DOHH2 (cell line): ENCODE data around the gene ACER3.

ENCODE experiments used
- H3F3A ChIP-seq: fragments of 200-600 bp; sonication (generic), shearing (Covaris generic); 2 replicates; pipeline ENCODE4 v1.6.0; 2016; ENCODE audit warnings: antibody characterized with exemption, mild to moderate bottlenecking; ENCODE audit not compliant: control insufficient read depth, insufficient read depth
- H3K27ac ChIP-seq: fragments of 200-600 bp; sonication (generic); 2 replicates; pipeline ENCODE4 v1.5.1; 2014; ENCODE audit warnings: low read depth, mild to moderate bottlenecking, low read length, moderate library complexity
- H3K27me3 ChIP-seq: fragments of 200-600 bp; sonication (generic); 2 replicates; pipeline ENCODE4 v1.6.1; 2014; ENCODE audit warnings: mild to moderate bottlenecking, low read length, mixed read lengths; ENCODE audit not compliant: control insufficient read depth
- H3K36me3 ChIP-seq: fragments of 200-600 bp; sonication (generic); 2 replicates; pipeline ENCODE4 v1.6.1; 2014; ENCODE audit warnings: mild to moderate bottlenecking, low read length, moderate library complexity, mixed read lengths; ENCODE audit not compliant: control insufficient read depth
- H3K4me1 ChIP-seq: fragments of 200-600 bp; sonication (generic); 2 replicates; pipeline ENCODE4 v1.6.1; 2014; ENCODE audit warnings: mild to moderate bottlenecking, low read length, mixed read lengths; ENCODE audit not compliant: control insufficient read depth
- H3K4me2 ChIP-seq: fragments of 200-600 bp; sonication (generic); 2 replicates; pipeline ENCODE4 v1.6.0; 2014; ENCODE audit warnings: mild to moderate bottlenecking, low read length, moderate library complexity
- H3K4me3 ChIP-seq: fragments of 200-600 bp; sonication (generic); 2 replicates; pipeline ENCODE4 v1.5.1; 2014; ENCODE audit warnings: mild to moderate bottlenecking, low read length, mixed read lengths
- H3K79me2 ChIP-seq: fragments of 200-600 bp; sonication (generic); 2 replicates; pipeline ENCODE4 v1.6.1; 2014; ENCODE audit warnings: mild to moderate bottlenecking, low read length, mixed read lengths; ENCODE audit not compliant: control insufficient read depth
- H3K9me2 ChIP-seq: fragments of 200-600 bp; sonication (generic); replicated peaks from 2 replicates; pipeline ENCODE4 v1.6.1; 2014; ENCODE audit warnings: mild to moderate bottlenecking, low read length, mixed read lengths; ENCODE audit not compliant: control insufficient read depth
- H3K9me3 ChIP-seq: fragments of 200-600 bp; sonication (generic); 2 replicates; pipeline ENCODE4 v1.6.1; 2014; ENCODE audit warnings: antibody characterized with exemption, low read length, mixed read lengths; ENCODE audit not compliant: control insufficient read depth, insufficient read depth
- H4K20me1 ChIP-seq: fragments of 200-600 bp; sonication (generic); 2 replicates; pipeline ENCODE4 v1.6.0; 2014; ENCODE audit warnings: low read depth, mild to moderate bottlenecking, antibody characterized with exemption, low read length, moderate library complexity; ENCODE audit not compliant: control insufficient read depth, insufficient read depth
- EZH2phosphoT487 ChIP-seq: fragments of 200-600 bp; sonication (generic); IDR thresholded peaks from 2 replicates; pipeline ENCODE4 v1.6.1; 2017; ENCODE audit warnings: borderline replicate concordance, mild to moderate bottlenecking, antibody characterized with exemption, low read length, moderate library complexity, mixed read lengths
- TF ChIP-seq, protein P1 (sequence below): fragments of 200-600 bp; sonication (generic); IDR thresholded peaks from one replicate; pipeline ENCODE4 v1.5.1; 2014; ENCODE audit warnings: antibody characterized with exemption, mild to moderate bottlenecking, low read depth, low read length; ENCODE audit not compliant: poor library complexity, severe bottlenecking

ACER3 gene

DNA sequence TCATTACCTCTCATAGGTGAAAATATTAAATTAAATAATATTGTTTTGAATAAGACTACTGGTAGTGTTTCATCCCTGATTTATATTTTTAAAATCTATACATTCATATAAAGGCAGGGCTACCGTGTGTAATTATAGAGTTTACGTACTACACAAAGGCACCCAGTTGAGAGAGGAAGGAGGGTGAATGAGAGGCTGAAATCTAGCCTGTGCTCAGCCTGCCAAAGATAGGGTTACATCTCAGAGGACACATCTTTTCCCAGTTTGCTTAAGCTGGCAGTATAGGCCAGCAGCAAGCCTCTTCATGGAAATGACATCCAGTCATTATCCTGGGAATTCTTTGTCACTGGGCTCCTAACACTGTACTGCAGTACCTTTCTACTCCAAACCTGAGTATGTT, 166.0 kb downstream of the ACER3 start:
- Histone ChIP-seq H3K27me3 (no peaks in the 10 kb centered on the region), H3K9me2 (no peaks in the 10 kb centered on the region), H3F3A (no peaks in the 10 kb centered on the region), H3K4me1 (peaks cover 7% of the 10 kb centered on the region), H3K4me3 (no peak overlapping the region), H3K4me2 (no peak overlapping the region), H3K27ac (no peak overlapping the region), H3K79me2 (no peaks in the 10 kb centered on the region), H3K9me3 (no peaks in the 10 kb centered on the region), H4K20me1 (no peaks in the 10 kb centered on the region), H3K36me3 (no peaks in the 10 kb centered on the region)
- no peak for TF ChIP-seq EZH2phosphoT487
- TF ChIP-seq, protein P1, sequence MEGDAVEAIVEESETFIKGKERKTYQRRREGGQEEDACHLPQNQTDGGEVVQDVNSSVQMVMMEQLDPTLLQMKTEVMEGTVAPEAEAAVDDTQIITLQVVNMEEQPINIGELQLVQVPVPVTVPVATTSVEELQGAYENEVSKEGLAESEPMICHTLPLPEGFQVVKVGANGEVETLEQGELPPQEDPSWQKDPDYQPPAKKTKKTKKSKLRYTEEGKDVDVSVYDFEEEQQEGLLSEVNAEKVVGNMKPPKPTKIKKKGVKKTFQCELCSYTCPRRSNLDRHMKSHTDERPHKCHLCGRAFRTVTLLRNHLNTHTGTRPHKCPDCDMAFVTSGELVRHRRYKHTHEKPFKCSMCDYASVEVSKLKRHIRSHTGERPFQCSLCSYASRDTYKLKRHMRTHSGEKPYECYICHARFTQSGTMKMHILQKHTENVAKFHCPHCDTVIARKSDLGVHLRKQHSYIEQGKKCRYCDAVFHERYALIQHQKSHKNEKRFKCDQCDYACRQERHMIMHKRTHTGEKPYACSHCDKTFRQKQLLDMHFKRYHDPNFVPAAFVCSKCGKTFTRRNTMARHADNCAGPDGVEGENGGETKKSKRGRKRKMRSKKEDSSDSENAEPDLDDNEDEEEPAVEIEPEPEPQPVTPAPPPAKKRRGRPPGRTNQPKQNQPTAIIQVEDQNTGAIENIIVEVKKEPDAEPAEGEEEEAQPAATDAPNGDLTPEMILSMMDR: no peak

DNA sequence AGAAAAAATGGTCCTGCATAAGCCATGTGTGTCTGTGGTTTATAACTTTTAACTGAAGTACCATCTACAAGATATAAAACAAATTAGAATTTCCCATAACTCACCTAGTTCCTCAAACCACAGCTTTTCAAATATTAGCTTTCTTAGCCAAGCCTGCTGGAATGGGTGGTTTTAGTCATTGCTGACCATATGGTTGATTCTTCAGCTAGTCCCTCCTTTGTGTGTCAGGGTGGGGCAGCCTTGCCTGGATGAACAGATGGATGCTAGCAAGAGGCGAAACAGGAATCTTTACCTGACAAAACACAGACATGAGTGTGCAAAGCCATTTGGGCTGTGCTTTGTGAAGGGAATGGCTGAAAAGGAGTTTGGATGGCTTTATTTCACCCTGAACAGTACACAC, 166.6 kb downstream of the ACER3 start:
- TF ChIP-seq EZH2phosphoT487: no peak
- TF ChIP-seq, protein P1: no peak
- no peaks in the 10 kb centered on the region for H3K27me3 ChIP-seq
- H3F3A ChIP-seq: no peaks in the 10 kb centered on the region
- peaks cover 7% of the 10 kb centered on the region for H3K4me1 ChIP-seq
- no peaks in the 10 kb centered on the region for H4K20me1 ChIP-seq
- no peaks in the 10 kb centered on the region for H3K36me3 ChIP-seq
- H3K9me2 ChIP-seq: no peaks in the 10 kb centered on the region
- no peaks in the 10 kb centered on the region for H3K9me3 ChIP-seq
- H3K4me2 ChIP-seq: no peak overlapping the region
- H3K27ac ChIP-seq: no peak overlapping the region
- H3K4me3 ChIP-seq: no peak overlapping the region
- H3K79me2 ChIP-seq: no peaks in the 10 kb centered on the region

DNA sequence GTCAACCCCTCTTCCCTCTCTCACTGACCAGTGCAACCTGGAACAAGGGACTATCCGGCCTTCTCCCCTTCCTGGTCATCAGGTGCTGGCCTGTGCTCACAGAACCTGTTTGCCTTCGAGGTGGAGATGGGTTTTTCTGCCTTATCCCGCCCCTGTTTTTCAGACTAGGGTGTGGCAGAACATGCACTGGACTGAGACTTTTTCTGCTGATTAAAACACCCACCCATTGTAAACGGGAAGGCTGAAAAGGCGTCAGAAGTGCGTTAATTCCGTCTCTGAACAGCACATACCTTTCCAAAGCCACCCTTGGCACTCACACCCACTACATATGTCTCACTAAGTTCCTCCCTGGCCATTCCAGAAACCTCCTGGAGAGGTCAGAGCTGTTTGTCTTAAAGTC, 169.1 kb downstream of the ACER3 start:
- Histone ChIP-seq H3K27me3 (no peaks in the 10 kb centered on the region), H3K9me2 (no peaks in the 10 kb centered on the region), H3K79me2 (no peaks in the 10 kb centered on the region), H3K9me3 (no peaks in the 10 kb centered on the region), H3K27ac (no peak overlapping the region), H3K4me3 (no peak overlapping the region), H3K4me2 (no peak overlapping the region), H3F3A (no peaks in the 10 kb centered on the region), H4K20me1 (no peaks in the 10 kb centered on the region), H3K4me1 (peaks cover under 1% of the 10 kb centered on the region; the same call in 1 of the 2 replicates), H3K36me3 (no peaks in the 10 kb centered on the region)
- TF ChIP-seq EZH2phosphoT487: no peak
- TF ChIP-seq, protein P1: no peak
